Measurements from ENCODE around the gene FSD1.

FSD1 gene

GRCh38 chr19:4291184-4291732 lies 13.1 kb upstream of the FSD1 start:
- TF ChIP-seq, protein P1, sequence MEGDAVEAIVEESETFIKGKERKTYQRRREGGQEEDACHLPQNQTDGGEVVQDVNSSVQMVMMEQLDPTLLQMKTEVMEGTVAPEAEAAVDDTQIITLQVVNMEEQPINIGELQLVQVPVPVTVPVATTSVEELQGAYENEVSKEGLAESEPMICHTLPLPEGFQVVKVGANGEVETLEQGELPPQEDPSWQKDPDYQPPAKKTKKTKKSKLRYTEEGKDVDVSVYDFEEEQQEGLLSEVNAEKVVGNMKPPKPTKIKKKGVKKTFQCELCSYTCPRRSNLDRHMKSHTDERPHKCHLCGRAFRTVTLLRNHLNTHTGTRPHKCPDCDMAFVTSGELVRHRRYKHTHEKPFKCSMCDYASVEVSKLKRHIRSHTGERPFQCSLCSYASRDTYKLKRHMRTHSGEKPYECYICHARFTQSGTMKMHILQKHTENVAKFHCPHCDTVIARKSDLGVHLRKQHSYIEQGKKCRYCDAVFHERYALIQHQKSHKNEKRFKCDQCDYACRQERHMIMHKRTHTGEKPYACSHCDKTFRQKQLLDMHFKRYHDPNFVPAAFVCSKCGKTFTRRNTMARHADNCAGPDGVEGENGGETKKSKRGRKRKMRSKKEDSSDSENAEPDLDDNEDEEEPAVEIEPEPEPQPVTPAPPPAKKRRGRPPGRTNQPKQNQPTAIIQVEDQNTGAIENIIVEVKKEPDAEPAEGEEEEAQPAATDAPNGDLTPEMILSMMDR (IDR thresholded peaks at IDR 0.05; ENCODE audit: low read depth, low read length), result no peak
- DNase-seq (ENCODE audit: extremely low read depth, low read depth), result no peak

GRCh38 chr19:4292515-4292914 lies 11.9 kb upstream of the FSD1 start:
- TF ChIP-seq, protein P1 (IDR thresholded peaks at IDR 0.05; ENCODE audit: low read depth, low read length), result no peak

DNA sequence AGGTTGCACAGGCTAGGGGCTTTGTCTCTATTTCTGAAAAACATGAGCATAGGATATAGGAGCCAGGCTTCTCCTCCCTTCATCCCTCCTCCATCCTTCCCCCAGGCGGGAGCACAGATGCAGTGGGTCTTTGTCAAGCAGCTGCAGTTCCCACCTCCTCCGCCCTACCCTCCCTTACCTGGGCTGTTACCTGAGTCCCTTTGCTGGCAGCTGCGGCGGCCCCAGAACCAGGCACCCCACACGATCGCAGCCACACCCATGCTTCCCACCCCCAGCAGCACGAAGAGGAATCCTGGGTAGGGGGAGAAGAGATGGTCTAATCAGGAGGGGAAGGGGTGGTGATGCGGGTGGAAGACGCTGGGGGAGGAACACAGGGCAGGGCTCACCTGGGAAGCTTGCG lies 10.0 kb upstream of the FSD1 start:
- no peak for DNase-seq (ENCODE audit: extremely low read depth, low read depth)
- TF ChIP-seq, protein P1 (IDR thresholded peaks at IDR 0.05; ENCODE audit: low read depth, low read length), result no peak

More at GRCh38 chr19:4292515-4292914, 11.9 kb upstream of the FSD1 start:
- DNase-seq (ENCODE audit: extremely low read depth, low read depth), result no peak

- no peak for DNase-seq (ENCODE audit: extremely low read depth, low read depth)
- TF ChIP-seq, protein P1 (IDR thresholded peaks at IDR 0.05; ENCODE audit: low read depth, low read length), result no peak
Measured at GRCh38 chr19:4295972-4296771, 8.2 kb upstream of the FSD1 start.

DNA sequence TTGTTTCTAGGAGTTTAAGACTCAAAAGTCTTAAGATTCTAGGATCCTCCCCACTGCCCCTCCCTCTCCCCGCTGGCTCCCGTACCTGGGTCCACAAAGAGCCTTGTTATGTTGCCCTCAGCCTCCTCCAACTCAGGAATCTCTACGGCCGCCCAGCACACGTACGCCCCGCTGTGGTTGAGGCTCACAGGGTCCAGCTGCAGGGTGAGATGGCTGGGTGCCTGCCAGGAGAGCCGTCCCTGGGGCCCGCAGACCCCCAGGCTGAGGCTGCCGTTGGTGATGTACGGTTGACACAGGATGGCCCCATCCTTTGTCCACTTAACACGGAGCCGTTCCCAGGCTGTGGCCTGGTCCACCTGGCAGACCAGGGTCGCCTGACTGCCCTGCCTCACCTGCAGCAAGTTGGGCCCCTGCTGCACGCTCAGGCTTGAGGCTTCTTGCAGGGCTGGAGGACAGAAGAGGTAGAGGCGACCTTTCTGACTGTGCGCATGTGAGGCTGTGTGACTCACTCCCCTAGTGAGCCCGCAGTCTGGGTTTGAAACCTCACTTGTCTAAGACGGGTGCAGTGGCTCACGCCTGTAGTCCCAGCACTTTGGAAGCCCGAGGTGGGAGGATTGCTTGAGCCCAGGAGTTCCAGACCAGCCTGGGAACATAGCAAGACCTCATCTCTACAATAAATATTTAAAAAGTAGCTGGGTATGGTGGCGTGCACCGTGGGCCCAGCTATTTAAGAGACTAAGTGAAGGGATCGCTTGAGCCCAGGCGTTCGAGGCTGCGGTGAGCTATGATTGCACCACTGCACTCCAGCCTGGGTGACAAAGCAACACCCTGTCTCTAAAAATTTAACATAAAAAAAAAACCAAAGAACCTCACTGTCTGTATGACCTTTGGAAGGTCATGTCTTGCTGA lies 6.2 kb upstream of the FSD1 start:
- TF ChIP-seq, protein P1 (IDR thresholded peaks at IDR 0.05; ENCODE audit: low read depth, low read length), result no peak
- no peak for DNase-seq (ENCODE audit: extremely low read depth, low read depth)

DNA sequence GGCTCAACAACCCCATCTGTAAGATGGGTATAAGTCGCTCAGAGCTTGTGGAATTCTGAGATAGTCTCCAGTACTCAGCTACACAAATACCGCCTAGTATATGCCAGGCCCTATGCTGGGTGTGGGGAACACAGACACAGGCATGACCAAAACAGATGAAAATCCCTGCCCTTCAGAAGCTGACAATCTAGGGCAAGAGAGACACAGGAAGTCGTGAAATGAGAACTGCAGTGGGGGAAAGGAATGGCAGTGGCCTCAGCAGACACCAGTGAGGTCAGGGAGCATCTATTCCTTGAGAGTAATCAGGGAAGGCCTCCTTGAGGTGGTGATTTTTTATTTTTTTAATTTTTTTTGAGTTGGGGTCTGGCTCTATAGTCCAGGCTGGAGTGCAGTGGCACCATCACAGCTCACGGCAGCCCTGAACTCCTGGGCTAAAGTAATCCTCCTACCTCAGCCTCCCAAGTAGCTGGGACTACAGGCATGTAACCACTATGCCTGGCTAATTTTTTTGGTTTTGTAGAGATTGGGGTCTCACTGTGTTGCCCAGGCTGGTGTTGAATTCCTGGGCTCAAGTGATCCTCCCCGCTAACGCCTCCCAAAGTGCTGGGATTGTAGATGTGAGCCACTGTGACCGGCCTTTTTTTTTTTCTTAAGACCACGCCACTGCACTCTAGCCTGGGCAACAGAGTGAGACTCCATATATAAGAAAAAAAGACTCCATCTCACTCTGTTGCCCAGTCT lies 5.4 kb upstream of the FSD1 start:
- TF ChIP-seq, protein P1 (IDR thresholded peaks at IDR 0.05; ENCODE audit: low read depth, low read length), result no peak
- no peak for DNase-seq (ENCODE audit: extremely low read depth, low read depth)
